Common myeloid progenitor, CD34-positive (primary cell): ENCODE data around the gene SPN.
"Not testable (repeated sequence)": the region's sequence is repeated elsewhere in the genome, so short reads cannot be mapped to it uniquely, and the experiment has no call there.

ENCODE experiments used
- CTCF ChIA-PET: fragments of 350-600 bp; sonication (Branson Sonifier 250); formaldehyde crosslinking; loops from one replicate; lab custom pipeline; 2021; ENCODE audit warnings: antibody characterized with exemption; lab: Charles Lee
- POLR2A ChIA-PET: fragments of 350-600 bp; sonication (Branson Sonifier 250); formaldehyde crosslinking; loops from one replicate; lab custom pipeline; 2021; ENCODE audit warnings: antibody characterized with exemption; lab: Charles Lee
- DNase-seq, 3 donors: peaks; one replicate each; pipeline versions ENCODE4 v3.0.0 to v3.0.0-alpha.2; 2013
- H3K27ac ChIP-seq, 2 experiments: 1 replicate in 1 of 2; 2 replicates in 1 of 2; pipeline ENCODE4 v1.7.0; 2013; ENCODE audit warnings: inconsistent platforms in 2 of 2, low read length in 2 of 2, mild to moderate bottlenecking in 2 of 2, low read depth in 1 of 2, moderate library complexity in 1 of 2; ENCODE audit not compliant: severe bottlenecking in 2 of 2, insufficient read depth in 1 of 2, poor library complexity in 1 of 2
- H3K27me3 ChIP-seq, 5 experiments: replicated peaks in 2 of 5; 1 replicate in 3 of 5; 2 replicates in 2 of 5; pipeline versions ENCODE4 v1.6.1 to v1.7.0; 2013; ENCODE audit warnings: low read length in 4 of 5, mild to moderate bottlenecking in 2 of 5, moderate library complexity in 2 of 5, inconsistent platforms in 1 of 5; ENCODE audit not compliant: insufficient read depth in 5 of 5, control insufficient read depth in 4 of 5
- H3K36me3 ChIP-seq, 4 experiments: 1 replicate in 2 of 4; 2 replicates in 2 of 4; pipeline versions ENCODE4 v1.6.1 to v1.7.0; 2013; ENCODE audit warnings: low read length in 3 of 4, control low read depth in 1 of 4, mild to moderate bottlenecking in 1 of 4; ENCODE audit not compliant: control insufficient read depth in 4 of 4, insufficient read depth in 4 of 4
- H3K4me1 ChIP-seq, 4 experiments: 1 replicate in 3 of 4; 2 replicates in 1 of 4; pipeline versions ENCODE4 v1.6.1 to v1.7.1; 2013; ENCODE audit warnings: low read length in 3 of 4, mild to moderate bottlenecking in 3 of 4, control low read depth in 1 of 4, inconsistent platforms in 1 of 4, moderate library complexity in 1 of 4; ENCODE audit not compliant: control insufficient read depth in 4 of 4, insufficient read depth in 4 of 4; ENCODE audit errors: control extremely low read depth in 1 of 4
- H3K4me3 ChIP-seq, 7 experiments: 1 replicate in 4 of 7; 2 replicates in 3 of 7; pipeline versions ENCODE4 v1.5.1 to v1.7.0; 2013; ENCODE audit warnings: mild to moderate bottlenecking in 7 of 7, low read length in 6 of 7, moderate library complexity in 6 of 7, inconsistent platforms in 2 of 7, low read depth in 2 of 7, control low read depth in 1 of 7; ENCODE audit not compliant: insufficient read depth in 4 of 7, control insufficient read depth in 1 of 7; ENCODE audit errors: extremely low read depth in 1 of 7
- H3K9me3 ChIP-seq, 5 experiments: 1 replicate in 4 of 5; 2 replicates in 1 of 5; pipeline versions ENCODE4 v1.6.1 to v1.7.1; 2013; ENCODE audit warnings: low read length in 4 of 5, mild to moderate bottlenecking in 2 of 5, inconsistent platforms in 1 of 5, low read depth in 1 of 5, moderate library complexity in 1 of 5; ENCODE audit not compliant: control insufficient read depth in 4 of 5, insufficient read depth in 2 of 5; ENCODE audit errors: control extremely low read depth in 1 of 5
- WGBS: methylation state at CpG from one replicate; pipeline ENCODE4 v1.1.5; 2013; ENCODE audit not compliant: insufficient coverage; 5-methylcytosine and 5-hydroxymethylcytosine counted together

Gene SPN

DNA sequence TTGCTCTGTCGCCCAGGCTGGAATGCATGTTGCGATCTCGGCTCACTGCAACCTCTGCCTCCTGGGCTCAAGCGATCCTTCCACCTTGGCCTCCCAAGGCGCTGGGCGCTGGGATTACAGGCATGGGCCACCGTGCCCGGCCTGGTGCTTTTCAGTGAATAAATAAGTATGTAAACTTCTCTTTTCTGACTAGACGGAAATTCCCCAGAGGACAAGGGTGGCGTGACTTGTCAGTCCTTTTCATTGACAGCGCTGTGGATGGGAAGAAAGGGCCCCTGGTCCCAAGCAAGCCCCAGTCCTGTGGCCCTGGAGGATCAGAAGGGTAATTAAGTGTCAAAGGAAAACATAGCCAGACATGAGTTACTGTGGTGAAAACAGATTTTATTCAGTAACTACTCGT is 9.6 kb upstream of the SPN start:
- WGBS: 18% methylated on average over 5 of the region's 12 CpGs
- Histone ChIP-seq H3K27ac (peak overlapping the region; percentile 5 to 22), H3K27me3 (no peaks in the 10 kb centered on the region), H3K36me3 (no peaks in the 10 kb centered on the region), H3K4me1 (peaks cover 10 to 52% (median 30%) of the 10 kb centered on the region in 4 experiments), H3K4me3 (peak overlapping the region in 1 of 7 experiments; percentile 38), H3K9me3 (no peaks in the 10 kb centered on the region)
- DNase-seq: peak; percentile 58 to 77 (median 77)
- CTCF ChIA-PET: interaction anchor here (1.0 to 4.1 kb wide), 3 partner anchors 9 to 26 kb away, joined by 3 to 19 read pairs (median 14); partner anchors contain the start of genes QPRT and SPN
- POLR2A ChIA-PET: interaction anchor here (0.6 to 2.6 kb wide), 3 partner anchors 10 to 378 kb away, joined by 3 to 19 read pairs (median 6); partner anchors contain the start of gene SPN

DNA sequence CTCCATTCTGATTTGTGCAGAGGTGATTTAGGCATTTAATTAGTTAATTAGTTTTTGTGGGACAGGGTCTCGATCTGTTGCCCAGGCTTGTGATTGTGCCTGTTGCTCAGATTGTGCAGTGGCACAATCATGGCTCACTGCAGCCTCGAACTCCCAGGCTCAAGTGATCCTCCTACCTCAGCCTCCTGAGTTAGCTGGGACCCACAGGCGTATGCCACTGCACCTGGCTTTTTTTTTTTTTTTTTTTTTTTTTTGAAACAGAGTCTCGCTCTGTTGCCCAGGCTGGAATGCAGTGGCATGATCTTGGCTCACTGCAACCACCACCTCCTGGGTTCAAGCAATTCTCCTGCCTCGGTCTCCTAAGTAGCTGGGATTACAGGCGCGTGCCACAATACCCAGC is 9.2 kb upstream of the SPN start:
- not testable (repeated sequence) for H3K9me3 ChIP-seq, DNase-seq, H3K27me3 ChIP-seq, H3K36me3 ChIP-seq, H3K4me3 ChIP-seq
- CTCF ChIA-PET: interaction anchor here (1.0 to 4.1 kb wide), 4 partner anchors 9 to 47 kb away, joined by 3 to 19 read pairs (median 9); partner anchors contain the start of genes QPRT and SPN
- WGBS: 80% methylated on average over 2 of the region's 7 CpGs
- POLR2A ChIA-PET: interaction anchor here (0.6 to 2.6 kb wide), 2 partner anchors 10 to 20 kb away, joined by 3 to 19 read pairs; partner anchors contain the start of gene SPN
- peak overlapping the region; percentile 5 to 22 for H3K27ac ChIP-seq
- peaks cover 10 to 56% (median 34%) of the 10 kb centered on the region in 4 experiments for H3K4me1 ChIP-seq

GRCh38 chr16:29656688-29657523 is 6.1 kb upstream of the SPN start:
- Histone ChIP-seq H3K27me3 (no peaks in the 10 kb centered on the region), H3K27ac (no peak overlapping the region), H3K9me3 (no peaks in the 10 kb centered on the region), H3K4me3 (no peak overlapping the region), H3K4me1 (peaks cover 11 to 57% (median 47%) of the 10 kb centered on the region in 4 experiments), H3K36me3 (no peaks in the 10 kb centered on the region)
- no peak for DNase-seq
- CTCF ChIA-PET: no interaction called here
- 91% methylated on average over 10 of the region's 11 CpGs for WGBS
- POLR2A ChIA-PET: no interaction called here

DNA sequence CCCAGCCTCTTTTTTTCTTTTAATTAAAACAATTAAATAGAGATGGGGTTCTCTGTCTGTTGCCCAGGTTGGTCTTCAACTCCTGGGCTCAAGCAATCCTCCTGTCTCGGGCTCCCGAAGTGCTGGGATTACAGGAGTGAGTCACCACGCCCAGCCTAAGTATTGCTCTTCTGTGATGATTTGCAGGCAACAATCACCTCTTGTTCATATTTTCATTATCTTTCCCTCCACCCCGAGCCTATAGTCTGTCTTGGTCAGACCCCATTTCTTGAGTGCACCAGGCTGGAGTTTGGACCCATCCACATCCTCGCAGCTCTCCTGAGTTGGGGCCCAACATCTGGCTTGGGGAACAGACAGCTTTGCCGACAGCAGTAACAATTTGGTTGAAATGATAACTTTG is 4.3 kb upstream of the SPN start:
- H3K9me3 ChIP-seq: no peaks in the 10 kb centered on the region
- no peak overlapping the region for H3K4me3 ChIP-seq
- H3K27ac ChIP-seq: no peak overlapping the region
- WGBS: 100% methylated on average over 5 of the region's 6 CpGs
- H3K4me1 ChIP-seq: peaks cover 11 to 63% (median 51%) of the 10 kb centered on the region in 4 experiments
- POLR2A ChIA-PET: no interaction called here
- peaks cover 0 to 2% (median under 1%) of the 10 kb centered on the region in 4 experiments for H3K36me3 ChIP-seq
- no peaks in the 10 kb centered on the region for H3K27me3 ChIP-seq
- DNase-seq: no peak
- CTCF ChIA-PET: no interaction called here

DNA sequence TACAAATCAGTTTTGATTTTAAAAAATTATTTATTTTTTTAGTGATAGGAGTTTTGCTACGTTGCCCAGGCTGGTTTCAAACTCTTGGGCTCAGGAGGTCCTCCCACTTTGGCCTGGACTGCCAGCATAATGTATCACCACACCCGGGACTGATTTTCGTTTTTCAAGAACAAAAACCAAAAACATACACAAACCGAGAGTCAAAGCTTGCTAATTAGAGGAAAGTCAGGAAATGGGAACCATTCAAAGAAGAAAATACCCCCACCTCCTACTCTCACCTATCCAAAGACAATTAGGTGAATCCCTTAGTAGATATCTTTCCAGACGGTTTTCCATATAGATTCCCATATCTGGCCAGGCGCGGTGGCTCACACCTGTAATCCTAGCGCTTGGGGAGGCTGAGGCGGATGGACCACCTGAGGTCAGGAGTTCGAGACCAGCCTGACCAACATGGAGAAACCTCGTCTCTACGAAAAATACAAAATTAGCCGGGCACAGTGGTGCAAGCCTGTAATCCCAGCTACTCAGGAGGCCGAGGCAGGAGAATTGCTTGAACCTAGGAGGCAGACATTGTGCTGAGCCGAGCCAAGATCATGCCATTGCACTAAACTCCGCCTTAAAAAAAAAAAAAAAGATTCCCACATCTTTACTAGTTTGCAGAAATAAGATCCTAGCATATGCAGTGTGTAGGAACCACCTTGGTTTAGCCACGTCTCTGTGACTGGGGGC is 883 bp upstream of the SPN start:
- Histone ChIP-seq H3K4me3 (peak overlapping the region; percentile 57 to 95 (median 76)), H3K4me1 (peaks cover 13 to 78% (median 59%) of the 10 kb centered on the region in 4 experiments), H3K27ac (peak overlapping the region; percentile 93 to 94), H3K36me3 (peaks cover 0 to 34% (median 12%) of the 10 kb centered on the region in 4 experiments), H3K9me3 (no peaks in the 10 kb centered on the region), H3K27me3 (no peaks in the 10 kb centered on the region)
- WGBS: 47% methylated on average over 12 of the region's 17 CpGs
- CTCF ChIA-PET: interaction anchor here (0.7 to 3.3 kb wide), 9 partner anchors 8 to 37 kb away, joined by 3 to 21 read pairs (median 5); partner anchors contain the start of gene QPRT
- peak in 1 of 3 donors; percentile 33 for DNase-seq
- POLR2A ChIA-PET: interaction anchor here (1.3 to 3.4 kb wide), 6 partner anchors 8 to 20 kb away, joined by 4 to 22 read pairs (median 10); partner anchors contain the start of gene QPRT

GRCh38 chr16:29662729-29663015 is 375 bp upstream of the SPN start:
- 0% methylated on average over 2 of the region's 4 CpGs for WGBS

More at GRCh38 chr16:29662729-29663015, 375 bp upstream of the SPN start:
- H3K36me3 ChIP-seq: peaks cover 0 to 36% (median 13%) of the 10 kb centered on the region in 4 experiments
- DNase-seq: peak; percentile 50 to 84 (median 78)
- no peaks in the 10 kb centered on the region for H3K27me3 ChIP-seq
- ChIA-PET CTCF (interaction anchor here (0.9 to 3.3 kb wide), 8 partner anchors 9 to 36 kb away, joined by 3 to 21 read pairs (median 6); partner anchors contain the start of gene QPRT), POLR2A (interaction anchor here (1.7 to 3.4 kb wide), 5 partner anchors 9 to 21 kb away, joined by 8 to 22 read pairs (median 11); partner anchors contain the start of gene QPRT)
- peak overlapping the region; percentile 57 to 95 (median 76) for H3K4me3 ChIP-seq
- H3K9me3 ChIP-seq: no peaks in the 10 kb centered on the region
- H3K4me1 ChIP-seq: peaks cover 13 to 83% (median 64%) of the 10 kb centered on the region in 4 experiments
- peak overlapping the region; percentile 93 to 94 for H3K27ac ChIP-seq
